ENCODE results near the gene KRTAP19-8. TPM values are rescaled to one million over a fixed set of nuclear protein-coding genes. Genes with fewer than 3 reads are reported as not detected.

Gene KRTAP19-8
- total RNA-seq, result not detected in 2 replicates

GRCh38 chr21:31038376-31038775, at the start of gene KRTAP19-8:
Gene KRTAP19-8, minus strand, starts transcription at chr21:31038476. Its CDS starts 33 bp downstream, at chr21:31038443.

Other genes starting within 250 kb of the KRTAP19-8 start
- gene KRTAP8-1, start 225.2 kb downstream of the KRTAP19-8 start, total RNA-seq, result not detected in 2 replicates
- not detected in 2 replicates for gene KRTAP7-1, start 208.7 kb downstream of the KRTAP19-8 start, total RNA-seq
- gene KRTAP11-1, start 156.9 kb downstream of the KRTAP19-8 start, total RNA-seq, result not detected in 2 replicates

Data from tracheal epithelial cell (primary cell).